GM08714 (cell line): ENCODE data around the gene GTF2H1.
A peak's percentile ranks its signal among the peaks of the same experiment; 100 is the strongest.

Experiments used
- H3K4me3 ChIP-seq: fragments of 200-500 bp; sonication (Bioruptor generic); 2 replicates; pipeline ENCODE4 v1.5.1; 2014; ENCODE audit warnings: mild to moderate bottlenecking, low read length, inconsistent platforms
- ZNF274 ChIP-seq: IDR thresholded peaks from 2 replicates; pipeline ENCODE4 v1.6.1; 2012; ENCODE audit warnings: mild to moderate bottlenecking, low read depth, low read length

The GTF2H1 gene

GRCh38 chr11:18321969-18322711 lies at the start of gene GTF2H1, which contains the start of gene HPS5:
GTF2H1 (plus strand) TSS chr11:18322567; CDS start chr11:18333075, 10,508 bp downstream.
HPS5 (minus strand) TSS chr11:18322140; CDS start chr11:18317858, 4,282 bp downstream.
- no peak for TF ChIP-seq ZNF274
- peak within 1 kb of the TSS; percentile 92 for H3K4me3 ChIP-seq

- no peak overlapping the region for H3K4me3 ChIP-seq
- TF ChIP-seq ZNF274, result no peak
Measured at GRCh38 chr11:18277565-18278271, 44.6 kb upstream of the GTF2H1 start.

- TF ChIP-seq ZNF274, result no peak
- H3K4me3 ChIP-seq, result no peak overlapping the region; the same call in 1 of the 2 replicates
Measured at GRCh38 chr11:18280438-18281045, 41.8 kb upstream of the GTF2H1 start.

GRCh38 chr11:18282626-18283025 lies 39.7 kb upstream of the GTF2H1 start:
- no peak overlapping the region for H3K4me3 ChIP-seq
- TF ChIP-seq ZNF274, result no peak

- H3K4me3 ChIP-seq, result no peak overlapping the region
Measured at GRCh38 chr11:18285841-18286240, 36.5 kb upstream of the GTF2H1 start.

GRCh38 chr11:18288911-18289310 lies 33.5 kb upstream of the GTF2H1 start:
- H3K4me3 ChIP-seq, result no peak overlapping the region
- no peak for TF ChIP-seq ZNF274

More at GRCh38 chr11:18285841-18286240, 36.5 kb upstream of the GTF2H1 start:
- TF ChIP-seq ZNF274, result no peak

GRCh38 chr11:18294862-18295261 lies 27.5 kb upstream of the GTF2H1 start:
- no peak overlapping the region for H3K4me3 ChIP-seq
- TF ChIP-seq ZNF274, result no peak

- TF ChIP-seq ZNF274, result no peak
- no peak overlapping the region for H3K4me3 ChIP-seq
Measured at GRCh38 chr11:18295316-18295715, 27.1 kb upstream of the GTF2H1 start.

GRCh38 chr11:18299721-18300120 lies 22.6 kb upstream of the GTF2H1 start:
- no peak for TF ChIP-seq ZNF274
- H3K4me3 ChIP-seq, result no peak overlapping the region

- no peak for TF ChIP-seq ZNF274
Measured at GRCh38 chr11:18304745-18305144, 17.6 kb upstream of the GTF2H1 start.

GRCh38 chr11:18307461-18308139 lies 14.8 kb upstream of the GTF2H1 start:
- TF ChIP-seq ZNF274, result no peak
- no peak overlapping the region for H3K4me3 ChIP-seq

More at GRCh38 chr11:18304745-18305144, 17.6 kb upstream of the GTF2H1 start:
- H3K4me3 ChIP-seq, result no peak overlapping the region

GRCh38 chr11:18308242-18308641 lies 14.1 kb upstream of the GTF2H1 start:
- no peak overlapping the region for H3K4me3 ChIP-seq
- TF ChIP-seq ZNF274, result no peak

- TF ChIP-seq ZNF274, result no peak
Measured at GRCh38 chr11:18309691-18310090, 12.7 kb upstream of the GTF2H1 start.

GRCh38 chr11:18310800-18311340 lies 11.5 kb upstream of the GTF2H1 start:
- no peak for TF ChIP-seq ZNF274

More at GRCh38 chr11:18309691-18310090, 12.7 kb upstream of the GTF2H1 start:
- H3K4me3 ChIP-seq, result no peak overlapping the region

More at GRCh38 chr11:18310800-18311340, 11.5 kb upstream of the GTF2H1 start:
- no peak overlapping the region for H3K4me3 ChIP-seq
